Heart right ventricle (tissue), 16 donors: Measurements from ENCODE around the gene ABCE1. TPM values are rescaled to one million over a fixed set of nuclear protein-coding genes. Genes with fewer than 3 reads are reported as not detected.

Experiments
- ATAC-seq, 8 donors: fragments of 200-7000 bp; cut with Tn5 transposase; one replicate each; pipeline ENCODE4 v1.9.1; 2020; ENCODE audit warnings: mild to moderate bottlenecking in 8 of 8, moderate library complexity in 8 of 8, moderate number of reproducible peaks in 1 of 8
- DNase-seq, 2 donors: peaks; one replicate each; pipeline ENCODE4 v3.0.0-alpha.2; 2020
- H3K27ac ChIP-seq, 10 donors: fragments of 200-600 bp; sonication (generic) in 2 of 10; one replicate each; pipeline versions ENCODE4 v1.5.0 to v1.8.0; 2020 to 2022; ENCODE audit warnings: mild to moderate bottlenecking in 3 of 10
- H3K27me3 ChIP-seq, 7 donors: fragments of 200-600 bp; one replicate each; pipeline ENCODE4 v1.8.0; 2021 to 2022; ENCODE audit warnings: mild to moderate bottlenecking in 2 of 7
- H3K36me3 ChIP-seq, 9 donors: fragments of 200-600 bp; sonication (generic) in 1 of 9; one replicate each; pipeline versions ENCODE4 v1.5.0 to v1.8.0; 2020 to 2022; ENCODE audit warnings: mild to moderate bottlenecking in 2 of 9
- H3K4me1 ChIP-seq, 9 donors: fragments of 200-600 bp; sonication (generic) in 1 of 9; one replicate each; pipeline versions ENCODE4 v1.5.0 to v1.8.0; 2020 to 2022; ENCODE audit warnings: mild to moderate bottlenecking in 4 of 9
- H3K4me3 ChIP-seq, 10 donors: fragments of 200-600 bp; sonication (generic) in 2 of 10; one replicate each; pipeline versions ENCODE4 v1.5.0 to v1.8.0; 2020 to 2022; ENCODE audit warnings: mild to moderate bottlenecking in 7 of 10, moderate library complexity in 2 of 10
- H3K9me3 ChIP-seq, 11 donors: fragments of 200-600 bp in 10 of 11; sonication (generic) in 2 of 11; one replicate each; pipeline versions ENCODE4 v1.5.0 to v1.8.0; 2013 to 2022; ENCODE audit warnings: mild to moderate bottlenecking in 2 of 11, control low read depth in 1 of 11, moderate library complexity in 1 of 11
- WGBS, 2 donors: extraction: QIAGEN DNeasy Blood & Tissue Kit; methylation state at CpG; one replicate each; pipeline ENCODE4 v1.1.7; 2013; ENCODE audit warnings: inconsistent platforms in 1 of 2; 5-methylcytosine and 5-hydroxymethylcytosine counted together
- intact Hi-C, 10 donors: fragments of 100-400 bp; cut with DNase I; formaldehyde crosslinking; loops; one replicate each; pipeline versions ENCODE4 v1.11.1 to v1.14.2; 2022
- polyA plus RNA-seq, 2 donors: library from polyadenylated mRNA; stranded (reverse); fragments of 200-250 nt; gene quantifications; one replicate each; pipeline ENCODE4 v1.2.3, GENCODE V29; 2013
- total RNA-seq, 10 donors: library from RNA; stranded (reverse); fragmentation: NEBNext Ultra II Directional in 3 of 10; extraction: Animal tissue kit (Norgen Biotek cat#: 25700) in 3 of 10; gene quantifications; one replicate each; pipeline versions ENCODE4 v1.2.1 to v1.2.4, GENCODE V29; 2021 to 2023
- TF ChIP-seq, protein P1 (sequence below), 9 donors: fragments of 200-600 bp; sonication (generic) in 2 of 9; IDR thresholded peaks; one replicate each; pipeline versions ENCODE4 v1.5.0 to v1.8.0; 2021 to 2022; ENCODE audit warnings: antibody characterized with exemption in 9 of 9, mild to moderate bottlenecking in 5 of 9, moderate library complexity in 1 of 9
- donor health status: Arrhythmogenic right ventricular cardiomyopathy.
- donor health status: ischemic (EF 13 %, LVEDD 7.1; RV severe dilation, severe dysfunction).
- donor health status: healthy with polysubstance abuse.
- donor health status: DM: no; HTN: yes; CAD: no.
- donor health status: DM: no; HTN: no; CAD: no.
- donor health status: ischemic (EF 25% LVEDD 6.9; RV normal size, moderate dysfunction).
- donor health status: ischemic (EF 25% LVEDD 5.7; RV mildly dilated, moderate dysfunction).
- donor health status: healthy.
- donor health status: DM: yes; HTN: yes; CAD: no.
- donor health status: Ischemic cardiomyopathy.
- donor health status: ischemic (EF 35%, LVEDD 5.7; RV mildly dilated, moderate dysfunction).
- donor health status: nonischemic (EF 11% LVEDD 7.7; RV severe dilation, severe dysfunction).
- donor health status: DM: yes; HTN: yes; CAD: no.
- donor health status: PGD.
- donor health status: ischemic (EF 29% LVEDD 5.4; RV normal size, mild dysfunction).
- donor health status: nonischemic (EF 23%, LVEDD 6.1; RV moderate dilation, normal function).

The ABCE1 gene
- total and polyA plus RNA-seq, 12 donors = 14.6 to 49.0 (median 32.3) TPM

DNA sequence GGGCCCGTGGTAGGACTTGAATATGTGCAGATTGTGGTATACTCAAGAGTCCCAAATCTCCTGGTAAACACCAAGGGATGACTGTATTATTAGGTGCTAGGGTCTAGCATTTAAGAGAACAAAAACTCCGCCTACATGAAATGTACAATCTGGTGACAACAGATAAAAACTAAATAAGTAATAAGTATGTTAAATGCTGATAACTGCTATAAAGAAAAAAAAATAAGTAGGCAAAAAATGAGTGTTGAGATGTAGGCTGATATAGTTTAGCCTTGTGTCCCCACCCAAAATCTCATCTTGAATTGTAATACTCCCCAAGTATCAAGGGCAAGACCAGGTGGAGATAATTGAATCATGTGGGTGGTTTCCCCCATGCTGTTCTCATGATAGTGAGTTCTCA is 58.9 kb downstream of the ABCE1 start:
- WGBS, 2 donors = 97 to 99% methylated on average over 2 of the region's 2 CpGs
- intact Hi-C loops = loop anchor here in 5 of 10 donors (10.0 kb wide), 3 partner anchors 58 to 458 kb away; partner anchors contain the start of gene MMAA (in 4 of the 5)
- TF ChIP-seq, protein P1, sequence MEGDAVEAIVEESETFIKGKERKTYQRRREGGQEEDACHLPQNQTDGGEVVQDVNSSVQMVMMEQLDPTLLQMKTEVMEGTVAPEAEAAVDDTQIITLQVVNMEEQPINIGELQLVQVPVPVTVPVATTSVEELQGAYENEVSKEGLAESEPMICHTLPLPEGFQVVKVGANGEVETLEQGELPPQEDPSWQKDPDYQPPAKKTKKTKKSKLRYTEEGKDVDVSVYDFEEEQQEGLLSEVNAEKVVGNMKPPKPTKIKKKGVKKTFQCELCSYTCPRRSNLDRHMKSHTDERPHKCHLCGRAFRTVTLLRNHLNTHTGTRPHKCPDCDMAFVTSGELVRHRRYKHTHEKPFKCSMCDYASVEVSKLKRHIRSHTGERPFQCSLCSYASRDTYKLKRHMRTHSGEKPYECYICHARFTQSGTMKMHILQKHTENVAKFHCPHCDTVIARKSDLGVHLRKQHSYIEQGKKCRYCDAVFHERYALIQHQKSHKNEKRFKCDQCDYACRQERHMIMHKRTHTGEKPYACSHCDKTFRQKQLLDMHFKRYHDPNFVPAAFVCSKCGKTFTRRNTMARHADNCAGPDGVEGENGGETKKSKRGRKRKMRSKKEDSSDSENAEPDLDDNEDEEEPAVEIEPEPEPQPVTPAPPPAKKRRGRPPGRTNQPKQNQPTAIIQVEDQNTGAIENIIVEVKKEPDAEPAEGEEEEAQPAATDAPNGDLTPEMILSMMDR (IDR thresholded peaks at IDR 0.05) = no peak
- DNase-seq = no peak
- Histone ChIP-seq H3K4me1 (peaks cover 0 to 35% (median 11%) of the 10 kb centered on the region in 9 donors), H3K4me3 (no peak overlapping the region), H3K27ac (no peak overlapping the region), H3K27me3 (no peaks in the 10 kb centered on the region), H3K36me3 (peaks cover 0 to 100% (median 10%) of the 10 kb centered on the region in 9 donors), H3K9me3 (no peaks in the 10 kb centered on the region)
- no peak for ATAC-seq

DNA sequence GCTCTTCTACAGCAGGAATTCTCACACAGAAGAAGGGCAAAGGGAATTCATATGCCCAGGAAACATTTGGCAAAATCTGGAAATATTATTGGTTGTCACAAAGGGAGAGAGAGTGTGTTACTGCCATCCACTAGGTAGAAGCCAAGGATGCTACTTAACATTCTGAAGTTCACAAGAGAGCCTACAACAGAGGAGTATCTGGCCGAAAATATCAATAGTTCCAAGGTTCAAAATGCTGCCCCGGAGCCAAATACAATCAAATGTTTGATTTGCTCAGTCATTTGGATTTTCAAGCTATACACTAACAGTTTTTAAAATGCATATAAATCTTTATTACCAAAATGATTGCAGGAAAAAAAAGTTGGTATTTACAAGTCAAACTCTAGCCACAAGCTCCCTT is 63.4 kb downstream of the ABCE1 start:
- ATAC-seq = no peak
- intact Hi-C loops = no loop called here
- no peaks in the 10 kb centered on the region for H3K27me3 ChIP-seq
- no peaks in the 10 kb centered on the region for H3K4me1 ChIP-seq
- TF ChIP-seq, protein P1 (IDR thresholded peaks at IDR 0.05) = no peak
- 43 to 50% methylated on average over 2 of the region's 2 CpGs for WGBS, 2 donors
- H3K4me3 ChIP-seq = no peak overlapping the region
- H3K36me3 ChIP-seq = peaks cover 0 to 99% (median 21%) of the 10 kb centered on the region in 9 donors
- H3K9me3 ChIP-seq = no peaks in the 10 kb centered on the region
- H3K27ac ChIP-seq = no peak overlapping the region
- DNase-seq = no peak

DNA sequence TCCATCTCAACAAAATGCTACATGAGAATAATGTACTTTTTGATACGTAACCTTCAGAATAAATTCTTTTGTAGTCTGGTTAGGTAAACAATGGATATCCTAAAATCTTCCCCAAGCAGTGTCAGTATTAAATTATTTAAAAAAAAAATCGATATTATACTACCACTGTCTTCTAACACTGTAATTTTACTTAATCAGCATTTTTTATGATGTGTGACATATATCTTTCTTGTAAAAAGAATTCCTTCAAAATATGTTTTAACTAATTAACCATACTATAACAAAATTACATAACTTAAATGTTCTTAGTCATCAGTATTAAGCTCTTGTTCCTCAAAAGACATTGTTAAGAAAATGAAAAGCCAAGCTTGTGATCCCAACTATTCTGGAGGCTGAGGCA is 69.8 kb downstream of the ABCE1 start:
- Histone ChIP-seq H3K27me3 (no peaks in the 10 kb centered on the region), H3K4me1 (peaks cover 0 to 37% (median 14%) of the 10 kb centered on the region in 9 donors), H3K27ac (no peak overlapping the region), H3K4me3 (no peak overlapping the region), H3K9me3 (no peaks in the 10 kb centered on the region), H3K36me3 (peaks cover 0 to 96% (median 17%) of the 10 kb centered on the region in 9 donors)
- TF ChIP-seq, protein P1 (IDR thresholded peaks at IDR 0.05) = no peak
- ATAC-seq = no peak
- no peak for DNase-seq
- intact Hi-C loops = no loop called here
- 96 to 97% methylated on average over 2 of the region's 2 CpGs for WGBS, 2 donors

DNA sequence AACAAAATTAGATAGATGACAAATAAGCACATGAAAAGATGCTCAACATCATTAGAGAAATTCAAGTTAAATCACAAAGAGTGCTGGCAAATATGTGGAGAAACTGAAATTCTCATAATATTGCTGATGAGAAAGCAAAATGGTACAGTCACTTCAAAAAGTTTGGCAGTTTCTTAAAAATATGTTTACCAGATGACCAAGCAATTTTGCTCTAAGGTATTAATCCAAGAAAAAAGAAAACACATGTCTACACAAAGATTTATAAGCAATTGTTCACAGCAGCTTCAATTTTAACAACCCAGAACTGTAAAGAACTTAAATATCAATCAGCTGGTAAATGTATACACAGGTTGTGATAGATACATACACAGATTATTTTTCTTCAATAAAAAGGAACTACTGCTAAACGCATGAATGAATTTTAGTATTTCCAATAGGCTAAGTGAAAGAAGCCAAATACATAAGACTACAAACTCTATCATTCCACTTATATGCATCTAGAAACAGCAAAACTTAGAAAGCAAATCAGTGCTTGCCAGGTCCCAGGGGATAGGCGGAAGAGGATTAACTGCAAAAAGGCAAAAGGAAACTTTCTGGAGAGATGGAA is 70.6 kb downstream of the ABCE1 start:
- Histone ChIP-seq H3K36me3 (peaks cover 0 to 96% (median 13%) of the 10 kb centered on the region in 9 donors), H3K27me3 (no peaks in the 10 kb centered on the region), H3K4me1 (peaks cover 0 to 41% (median 14%) of the 10 kb centered on the region in 9 donors), H3K4me3 (no peak overlapping the region), H3K9me3 (no peaks in the 10 kb centered on the region), H3K27ac (no peak overlapping the region)
- intact Hi-C loops = no loop called here
- ATAC-seq (no peak), DNase-seq (no peak)
- WGBS, 2 donors = 88 to 94% methylated on average over 2 of the region's 2 CpGs
- TF ChIP-seq, protein P1 (IDR thresholded peaks at IDR 0.05) = no peak
